Measurements from ENCODE around the gene ALDOB. TPM values are rescaled to one million over a fixed set of nuclear protein-coding genes. Genes with fewer than 3 reads are reported as not detected.

Gene ALDOB
- total and polyA plus RNA-seq, 7 experiments from 2014 or later, result not detected

GRCh38 chr9:101477736-101478135 lies 42.2 kb upstream of the ALDOB start:
- H3K9me3 Mint-ChIP-seq, result peaks cover 0 to 3% (median 0%) of the 10 kb centered on the region in 11 donors
- intact Hi-C loops (cut with micrococcal nuclease), result no loop called here
- H3K27me3 Mint-ChIP-seq, result peaks cover 8 to 47% (median 38%) of the 10 kb centered on the region in 5 donors
- H3K4me3 ChIP-seq (ENCODE audit: low read length), result no peak overlapping the region
- no peaks in the 10 kb centered on the region for H3K36me3 ChIP-seq (ENCODE audit: control insufficient read depth in 2 of 3, insufficient read depth in 3 of 3, low read length in 3 of 3)
- H3K36me3 Mint-ChIP-seq, result no peaks in the 10 kb centered on the region
- H3K27me3 ChIP-seq (ENCODE audit: control insufficient read depth in 2 of 2, insufficient read depth in 2 of 2, low read length in 2 of 2), result peaks cover 0 to 2% of the 10 kb centered on the region in 2 donors
- no peak overlapping the region for H3K4me3 Mint-ChIP-seq
- H3K27ac ChIP-seq (ENCODE audit: low read depth, low read length), result no peak overlapping the region
- ATAC-seq, result no peak
- H3K27ac Mint-ChIP-seq, result no peak overlapping the region
- no peaks in the 10 kb centered on the region for H3K4me1 Mint-ChIP-seq
- CTCF ChIA-PET, result no interaction called here
- H3K4me1 ChIP-seq (ENCODE audit: control insufficient read depth in 2 of 2, insufficient read depth in 2 of 2, low read length in 2 of 2), result no peaks in the 10 kb centered on the region
- no peaks in the 10 kb centered on the region for H3K9me3 ChIP-seq (ENCODE audit: control insufficient read depth in 2 of 3, low read length in 3 of 3)
- POLR2A ChIA-PET, result no interaction called here
- no peak for DNase-seq

DNA sequence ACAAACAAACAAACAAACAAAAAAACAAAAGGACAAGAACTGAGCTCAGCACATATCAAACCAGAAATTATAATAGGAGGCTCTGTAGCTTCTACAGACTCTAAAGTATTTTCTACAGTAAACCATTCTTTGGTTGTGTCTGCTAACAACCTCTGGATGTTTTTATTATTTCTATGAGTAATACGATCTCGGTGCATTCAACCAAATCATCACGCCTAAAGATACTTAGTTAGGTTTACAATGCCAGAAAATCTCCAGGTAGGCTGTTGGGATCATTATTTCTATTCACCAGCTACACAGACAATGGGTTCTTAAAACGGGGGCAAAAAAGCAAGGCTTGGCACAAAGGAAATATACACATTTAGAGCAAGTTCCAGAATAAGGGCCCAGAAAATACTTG lies 41.6 kb upstream of the ALDOB start:
- Mint-ChIP-seq H3K27ac (no peak overlapping the region), H3K27me3 (peaks cover 6 to 44% (median 37%) of the 10 kb centered on the region in 5 donors), H3K4me3 (no peak overlapping the region)

GRCh38 chr9:101476576-101477208 lies 41.1 kb upstream of the ALDOB start:
- Mint-ChIP-seq H3K4me3 (no peak overlapping the region), H3K27me3 (peaks cover 6 to 45% (median 36%) of the 10 kb centered on the region in 5 donors), H3K36me3 (no peaks in the 10 kb centered on the region), H3K9me3 (no peaks in the 10 kb centered on the region), H3K27ac (no peak overlapping the region), H3K4me1 (no peaks in the 10 kb centered on the region)
- CTCF ChIA-PET, result no interaction called here
- no peaks in the 10 kb centered on the region for H3K9me3 ChIP-seq (ENCODE audit: control insufficient read depth in 2 of 3, low read length in 3 of 3)
- no peak overlapping the region for H3K4me3 ChIP-seq (ENCODE audit: low read length)
- no peak overlapping the region for H3K27ac ChIP-seq (ENCODE audit: low read depth, low read length)
- no peaks in the 10 kb centered on the region for H3K27me3 ChIP-seq (ENCODE audit: control insufficient read depth in 2 of 2, insufficient read depth in 2 of 2, low read length in 2 of 2)
- no peaks in the 10 kb centered on the region for H3K36me3 ChIP-seq (ENCODE audit: control insufficient read depth in 2 of 3, insufficient read depth in 3 of 3, low read length in 3 of 3)
- H3K4me1 ChIP-seq (ENCODE audit: control insufficient read depth in 2 of 2, insufficient read depth in 2 of 2, low read length in 2 of 2), result no peaks in the 10 kb centered on the region
- DNase-seq (no peak), ATAC-seq (no peak)
- intact Hi-C loops (cut with micrococcal nuclease), result no loop called here
- POLR2A ChIA-PET, result no interaction called here

More for the DNA sequence above, 41.6 kb upstream of the ALDOB start:
- Histone ChIP-seq H3K27ac (ENCODE audit: low read depth, low read length) (no peak overlapping the region), H3K4me3 (ENCODE audit: low read length) (no peak overlapping the region), H3K36me3 (ENCODE audit: control insufficient read depth in 2 of 3, insufficient read depth in 3 of 3, low read length in 3 of 3) (no peaks in the 10 kb centered on the region), H3K4me1 (ENCODE audit: control insufficient read depth in 2 of 2, insufficient read depth in 2 of 2, low read length in 2 of 2) (no peaks in the 10 kb centered on the region), H3K27me3 (ENCODE audit: control insufficient read depth in 2 of 2, insufficient read depth in 2 of 2, low read length in 2 of 2) (no peaks in the 10 kb centered on the region), H3K9me3 (ENCODE audit: control insufficient read depth in 2 of 3, low read length in 3 of 3) (no peaks in the 10 kb centered on the region)
- H3K9me3 Mint-ChIP-seq, result no peaks in the 10 kb centered on the region
- ChIA-PET POLR2A (no interaction called here), CTCF (no interaction called here)
- ATAC-seq, result no peak
- DNase-seq, result no peak
- no peaks in the 10 kb centered on the region for H3K36me3 Mint-ChIP-seq
- intact Hi-C loops (cut with micrococcal nuclease), result no loop called here
- H3K4me1 Mint-ChIP-seq, result no peaks in the 10 kb centered on the region

- no peaks in the 10 kb centered on the region for H3K9me3 Mint-ChIP-seq
- ATAC-seq, result no peak
- Histone ChIP-seq H3K27ac (ENCODE audit: low read depth, low read length) (no peak overlapping the region), H3K4me3 (ENCODE audit: low read length) (no peak overlapping the region), H3K36me3 (ENCODE audit: control insufficient read depth in 2 of 3, insufficient read depth in 3 of 3, low read length in 3 of 3) (no peaks in the 10 kb centered on the region), H3K27me3 (ENCODE audit: control insufficient read depth in 2 of 2, insufficient read depth in 2 of 2, low read length in 2 of 2) (no peaks in the 10 kb centered on the region), H3K9me3 (ENCODE audit: control insufficient read depth in 2 of 3, low read length in 3 of 3) (no peaks in the 10 kb centered on the region), H3K4me1 (ENCODE audit: control insufficient read depth in 2 of 2, insufficient read depth in 2 of 2, low read length in 2 of 2) (no peaks in the 10 kb centered on the region)
- H3K4me1 Mint-ChIP-seq, result no peaks in the 10 kb centered on the region
- ChIA-PET CTCF (no interaction called here), POLR2A (no interaction called here)
- no peak overlapping the region for H3K4me3 Mint-ChIP-seq
- H3K27me3 Mint-ChIP-seq, result peaks cover 15 to 41% (median 27%) of the 10 kb centered on the region in 5 donors
- intact Hi-C loops (cut with micrococcal nuclease), result no loop called here
- H3K36me3 Mint-ChIP-seq, result no peaks in the 10 kb centered on the region
- DNase-seq, result no peak
- no peak overlapping the region for H3K27ac Mint-ChIP-seq
These were observed 37.3 kb upstream of the ALDOB start for GRCh38 chr9:101472891-101473290.

GRCh38 chr9:101470929-101471328 lies 35.4 kb upstream of the ALDOB start:
- Mint-ChIP-seq H3K27me3 (peaks cover 13 to 36% (median 24%) of the 10 kb centered on the region in 5 donors), H3K27ac (no peak overlapping the region), H3K4me1 (no peaks in the 10 kb centered on the region), H3K4me3 (no peak overlapping the region), H3K9me3 (no peaks in the 10 kb centered on the region), H3K36me3 (no peaks in the 10 kb centered on the region)
- ATAC-seq, result no peak
- H3K9me3 ChIP-seq (ENCODE audit: control insufficient read depth in 2 of 3, low read length in 3 of 3), result no peaks in the 10 kb centered on the region
- H3K4me3 ChIP-seq (ENCODE audit: low read length), result no peak overlapping the region
- no peaks in the 10 kb centered on the region for H3K27me3 ChIP-seq (ENCODE audit: control insufficient read depth in 2 of 2, insufficient read depth in 2 of 2, low read length in 2 of 2)
- POLR2A ChIA-PET, result no interaction called here
- intact Hi-C loops (cut with micrococcal nuclease), result no loop called here
- CTCF ChIA-PET, result interaction anchor here (0.6 kb wide), 1 partner anchor 259 kb away, joined by 3 read pairs; no protein-coding TSS in a partner anchor
- H3K36me3 ChIP-seq (ENCODE audit: control insufficient read depth in 2 of 3, insufficient read depth in 3 of 3, low read length in 3 of 3), result no peaks in the 10 kb centered on the region
- H3K27ac ChIP-seq (ENCODE audit: low read depth, low read length), result no peak overlapping the region
- H3K4me1 ChIP-seq (ENCODE audit: control insufficient read depth in 2 of 2, insufficient read depth in 2 of 2, low read length in 2 of 2), result no peaks in the 10 kb centered on the region
- no peak for DNase-seq

DNA sequence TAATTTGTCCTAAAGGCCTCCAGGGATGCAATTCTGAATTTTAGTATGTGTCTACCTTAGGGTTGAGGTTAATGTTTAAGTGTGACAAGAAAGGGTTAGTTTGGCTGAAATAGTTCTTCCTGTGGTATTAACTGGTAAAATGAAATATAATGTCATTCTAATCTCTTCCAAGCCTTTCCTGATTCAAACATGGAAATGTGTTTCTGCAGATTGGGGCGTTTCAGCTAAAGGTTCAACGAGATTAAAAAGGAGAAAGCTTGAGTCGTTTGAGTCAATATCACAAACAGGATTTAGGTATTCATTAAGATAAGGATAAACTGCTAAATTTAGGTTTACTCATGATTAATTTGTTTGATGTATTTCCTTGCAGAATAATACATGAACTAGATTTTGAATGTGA lies 34.4 kb upstream of the ALDOB start:
- peaks cover 17 to 40% (median 26%) of the 10 kb centered on the region in 5 donors for H3K27me3 Mint-ChIP-seq
- POLR2A ChIA-PET, result no interaction called here
- ATAC-seq, result no peak

GRCh38 chr9:101469026-101469425 lies 33.5 kb upstream of the ALDOB start:
- DNase-seq (no peak), ATAC-seq (no peak)
- H3K9me3 Mint-ChIP-seq, result no peaks in the 10 kb centered on the region
- POLR2A ChIA-PET, result no interaction called here
- Histone ChIP-seq H3K4me3 (ENCODE audit: low read length) (no peak overlapping the region), H3K36me3 (ENCODE audit: control insufficient read depth in 2 of 3, insufficient read depth in 3 of 3, low read length in 3 of 3) (no peaks in the 10 kb centered on the region), H3K9me3 (ENCODE audit: control insufficient read depth in 2 of 3, low read length in 3 of 3) (no peaks in the 10 kb centered on the region), H3K27me3 (ENCODE audit: control insufficient read depth in 2 of 2, insufficient read depth in 2 of 2, low read length in 2 of 2) (no peaks in the 10 kb centered on the region), H3K27ac (ENCODE audit: low read depth, low read length) (no peak overlapping the region), H3K4me1 (ENCODE audit: control insufficient read depth in 2 of 2, insufficient read depth in 2 of 2, low read length in 2 of 2) (no peaks in the 10 kb centered on the region)
- H3K4me3 Mint-ChIP-seq, result no peak overlapping the region
- intact Hi-C loops (cut with micrococcal nuclease), result no loop called here
- H3K4me1 Mint-ChIP-seq, result no peaks in the 10 kb centered on the region
- H3K27me3 Mint-ChIP-seq, result peaks cover 18 to 44% (median 34%) of the 10 kb centered on the region in 5 donors
- CTCF ChIA-PET, result interaction anchor here (0.7 kb wide), 1 partner anchor 11 kb away, joined by 3 read pairs; no protein-coding TSS in a partner anchor
- no peak overlapping the region for H3K27ac Mint-ChIP-seq
- no peaks in the 10 kb centered on the region for H3K36me3 Mint-ChIP-seq

More for the DNA sequence above, 34.4 kb upstream of the ALDOB start:
- no peaks in the 10 kb centered on the region for H3K4me1 ChIP-seq (ENCODE audit: control insufficient read depth in 2 of 2, insufficient read depth in 2 of 2, low read length in 2 of 2)
- no peak overlapping the region for H3K4me3 Mint-ChIP-seq
- no peaks in the 10 kb centered on the region for H3K9me3 ChIP-seq (ENCODE audit: control insufficient read depth in 2 of 3, low read length in 3 of 3)
- H3K9me3 Mint-ChIP-seq, result no peaks in the 10 kb centered on the region
- no peak overlapping the region for H3K27ac Mint-ChIP-seq
- CTCF ChIA-PET, result no interaction called here
- no peak overlapping the region for H3K4me3 ChIP-seq (ENCODE audit: low read length)
- no peaks in the 10 kb centered on the region for H3K36me3 ChIP-seq (ENCODE audit: control insufficient read depth in 2 of 3, insufficient read depth in 3 of 3, low read length in 3 of 3)
- H3K27ac ChIP-seq (ENCODE audit: low read depth, low read length), result no peak overlapping the region
- H3K4me1 Mint-ChIP-seq, result no peaks in the 10 kb centered on the region
- intact Hi-C loops (cut with micrococcal nuclease), result no loop called here
- DNase-seq, result no peak
- H3K27me3 ChIP-seq (ENCODE audit: control insufficient read depth in 2 of 2, insufficient read depth in 2 of 2, low read length in 2 of 2), result no peaks in the 10 kb centered on the region
- no peaks in the 10 kb centered on the region for H3K36me3 Mint-ChIP-seq

Data from naive thymus-derived CD4-positive, alpha-beta T cell (primary cell).